CMK (cell line): ENCODE results near the gene PXDN.
"Not testable (repeated sequence)": the region's sequence is repeated elsewhere in the genome, so short reads cannot be mapped to it uniquely, and the experiment has no call there.

Experiments used
- DNase-seq: peaks from one replicate; pipeline ENCODE4 v3.0.0-alpha.2; 2010; ENCODE audit warnings: low read depth

Gene PXDN

GRCh38 chr2:1723397-1724042, 20.8 kb downstream of the PXDN start:
- no peak for DNase-seq

DNA sequence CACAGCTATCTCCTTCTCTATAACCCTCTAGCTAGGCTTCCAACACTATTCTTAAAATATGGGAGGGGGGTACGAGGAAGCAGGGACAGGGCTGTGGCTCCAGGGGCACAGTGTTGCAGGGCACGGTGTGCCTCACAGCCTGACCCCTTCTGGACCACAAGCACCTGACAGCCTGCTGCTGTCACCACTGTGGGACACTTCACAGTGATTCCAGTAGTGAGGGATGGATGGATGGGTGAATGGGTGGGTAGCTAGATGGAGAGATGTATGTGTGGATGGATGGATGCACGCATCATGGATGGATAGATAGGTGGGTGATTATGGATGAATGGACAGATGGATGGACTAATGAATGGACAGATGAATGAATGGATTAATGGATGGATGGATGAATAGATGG, 21.6 kb downstream of the PXDN start:
- no peak for DNase-seq

DNA sequence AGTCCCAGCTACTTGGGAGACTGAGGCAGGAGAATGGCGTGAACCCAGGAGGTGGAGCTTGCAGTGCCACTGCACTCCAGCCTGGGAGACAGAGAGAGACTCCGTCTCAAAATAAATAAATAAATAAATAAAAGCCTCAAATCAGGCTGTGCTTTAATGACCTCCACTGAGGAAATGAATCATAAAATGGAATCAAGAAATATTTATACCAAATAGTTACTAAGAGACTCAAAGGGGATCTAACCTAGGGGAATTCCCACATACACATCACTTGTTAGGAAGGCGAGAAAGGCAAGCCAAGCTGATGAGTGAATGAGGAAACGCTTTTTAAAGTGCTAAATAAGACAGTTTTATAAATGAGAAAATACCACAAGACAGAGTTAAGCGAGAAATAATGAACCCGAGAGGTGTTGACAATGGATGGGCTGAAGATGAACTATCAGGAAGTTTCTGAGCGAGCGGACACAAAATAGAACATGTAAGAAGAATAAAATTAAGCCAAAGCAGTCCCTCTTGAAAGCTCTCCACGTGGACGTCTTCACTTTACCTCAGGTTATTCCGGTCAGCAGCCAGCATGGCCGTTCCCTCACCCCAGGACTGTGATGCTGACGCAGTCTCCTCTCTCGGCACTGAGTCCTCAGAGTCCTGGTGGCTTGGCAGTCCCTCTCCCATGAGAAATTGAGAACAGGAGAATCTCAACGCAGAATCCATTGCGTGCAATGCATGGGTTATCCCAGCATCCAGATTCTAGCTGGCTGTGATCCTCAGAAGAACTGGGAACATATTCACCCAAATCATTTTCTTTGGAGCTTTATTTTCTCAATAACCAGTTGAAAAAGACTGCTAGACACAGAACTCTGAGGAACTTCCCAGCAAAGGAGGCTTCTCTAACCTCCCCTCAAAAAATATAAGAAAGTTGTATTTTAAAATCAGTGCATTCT, 22.3 kb downstream of the PXDN start:
- DNase-seq = no peak

- no peak for DNase-seq
These were observed 25.7 kb downstream of the PXDN start for GRCh38 chr2:1718339-1719220.

DNA sequence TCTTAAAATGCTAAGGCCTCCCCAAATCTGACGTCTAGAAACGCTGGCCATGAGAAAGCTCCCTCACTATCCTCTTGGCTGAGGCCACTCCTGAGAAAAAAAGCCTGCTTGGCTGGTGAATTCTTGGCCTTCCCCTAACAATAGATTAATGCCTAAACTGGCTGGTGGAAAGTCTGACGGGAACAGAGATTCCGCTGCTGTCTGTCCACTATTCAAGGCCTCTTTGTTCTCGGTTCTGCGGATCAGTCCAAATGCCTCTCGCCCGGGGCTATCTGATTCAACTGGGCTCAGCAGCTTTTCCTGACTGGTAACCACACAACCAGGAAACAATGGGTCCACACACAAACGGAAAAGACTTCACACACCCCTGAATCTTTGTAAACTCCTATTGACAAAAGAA, 27.2 kb downstream of the PXDN start:
- DNase-seq = no peak

GRCh38 chr2:1716441-1716840, 27.9 kb downstream of the PXDN start:
- no peak for DNase-seq

DNA sequence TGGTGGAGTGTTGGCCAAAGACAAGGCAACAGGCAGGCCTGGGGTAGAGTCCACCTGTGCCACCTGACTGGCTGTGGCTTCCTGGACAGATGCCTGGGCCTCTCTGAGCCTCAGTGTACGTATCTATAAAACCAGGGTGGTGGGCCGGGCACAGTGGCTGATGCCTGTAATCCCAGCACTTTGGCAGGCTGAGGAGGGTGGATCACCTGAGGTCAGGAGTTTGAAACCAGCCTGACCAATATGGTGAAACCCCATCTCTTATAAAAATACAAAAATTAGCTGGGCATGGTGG, 28.4 kb downstream of the PXDN start:
- not testable (repeated sequence) for DNase-seq

- no peak for DNase-seq
These were observed 28.9 kb downstream of the PXDN start for GRCh38 chr2:1715184-1716013.

- DNase-seq = no peak
These were observed 29.8 kb downstream of the PXDN start for GRCh38 chr2:1714291-1715064.

GRCh38 chr2:1713839-1714236, 30.5 kb downstream of the PXDN start:
- DNase-seq = no peak

DNA sequence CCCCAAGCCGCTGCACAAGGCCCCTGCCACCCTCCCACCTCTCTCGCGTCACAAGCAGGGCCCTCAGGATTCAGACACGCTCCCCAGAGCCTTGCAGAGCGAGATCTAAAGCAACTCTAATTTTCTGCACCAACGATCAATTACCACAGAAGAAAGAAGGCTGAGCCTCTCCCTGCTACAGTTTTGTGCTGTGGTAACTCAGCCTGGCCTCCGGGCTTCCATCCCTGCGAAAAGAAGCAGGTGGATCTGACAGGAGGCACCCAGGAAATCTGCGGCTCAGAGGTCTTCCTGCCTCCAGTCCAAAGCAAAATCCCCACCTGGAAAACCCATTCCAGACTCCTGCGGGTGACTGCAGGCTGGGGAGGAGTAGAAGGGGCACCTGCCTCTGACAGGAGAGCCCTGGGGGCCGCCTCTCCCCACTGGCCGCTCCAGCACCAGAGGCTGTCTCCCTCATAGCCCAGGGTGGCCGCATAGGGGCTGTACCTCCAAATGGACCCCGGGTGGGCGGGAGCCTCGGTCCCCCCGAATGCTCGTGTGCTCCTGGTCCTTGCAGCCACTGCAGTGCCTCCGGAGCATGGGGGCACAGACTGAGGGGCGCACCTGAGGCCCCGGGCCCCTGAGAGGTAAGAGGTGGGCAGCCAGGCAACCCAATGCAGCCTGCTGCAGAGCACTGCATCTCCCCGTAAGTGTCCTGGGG, 31.0 kb downstream of the PXDN start:
- DNase-seq = no peak

DNA sequence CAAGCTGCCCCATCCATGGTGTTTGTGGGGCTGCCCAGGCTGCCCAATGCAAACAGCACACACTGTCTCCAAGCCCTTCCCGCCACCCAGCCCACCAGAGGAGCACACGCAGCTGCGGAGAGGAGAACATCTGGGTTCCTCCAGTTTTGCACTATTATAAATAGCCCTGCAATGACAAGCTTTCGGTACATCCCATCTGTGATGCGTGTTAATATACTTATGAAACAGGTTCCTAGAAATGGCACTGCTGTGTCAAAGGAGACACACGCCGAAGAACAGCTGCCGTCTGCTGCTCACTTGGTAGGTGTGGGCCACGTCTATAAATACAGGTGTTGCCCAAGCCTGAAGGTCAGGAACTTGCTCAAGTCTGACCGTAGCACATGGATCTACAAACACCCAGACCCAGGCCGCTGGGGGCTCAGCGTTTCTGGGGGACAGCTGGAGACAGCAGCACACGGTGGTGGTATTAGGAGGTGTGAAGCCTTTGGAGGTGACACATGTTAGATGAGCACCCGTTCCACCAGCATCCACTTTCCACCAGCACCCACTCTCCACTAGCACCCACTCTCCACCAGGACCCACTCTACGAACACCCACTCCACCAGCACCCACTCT, 34.3 kb downstream of the PXDN start:
- DNase-seq = no peak

DNA sequence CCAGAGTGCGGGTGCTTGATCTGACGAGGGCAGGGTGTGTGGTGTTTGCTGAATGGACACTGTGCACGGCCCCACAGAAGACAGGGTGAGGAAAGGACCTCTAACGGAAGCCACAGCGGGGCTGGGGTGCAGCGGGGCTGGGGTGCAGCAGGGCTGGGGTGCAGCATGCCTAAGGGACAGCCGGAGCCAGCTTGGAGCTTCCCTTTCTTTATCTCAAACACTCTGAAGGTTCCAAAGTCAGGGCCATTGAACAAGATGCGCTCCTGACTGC, 35.0 kb downstream of the PXDN start:
- DNase-seq = no peak

GRCh38 chr2:1708476-1709334, 35.6 kb downstream of the PXDN start:
- no peak for DNase-seq

GRCh38 chr2:1707771-1708418, 36.4 kb downstream of the PXDN start:
- no peak for DNase-seq

- DNase-seq = not testable (repeated sequence)
These were observed 38.0 kb downstream of the PXDN start for GRCh38 chr2:1706089-1706841.

GRCh38 chr2:1705557-1706076, 38.7 kb downstream of the PXDN start:
- DNase-seq = no peak
